Measurements from ENCODE around the gene HAVCR2. TPM values are rescaled to one million over a fixed set of nuclear protein-coding genes. Genes with fewer than 3 reads are reported as not detected.
A peak's percentile ranks its signal among the peaks of the same experiment; 100 is the strongest.

Gene HAVCR2
- total and polyA plus RNA-seq, 2 of the 13 experiments (the other 11 are each of a cell fraction or from before 2014, with no cell fraction given): 0.07 to 0.16 TPM

GRCh38 chr5:157059093-157059539 is 49.7 kb downstream of the HAVCR2 start, which contains the start of gene HAVCR1 (continued):
- TF ChIP-seq ZNF205 (CRISPR knock-in tag; IDR thresholded peaks at IDR 0.05): peak; percentile 53; the same call in 1 of the 2 replicates
- no peak for TF ChIP-seq ZNF607 (CRISPR knock-in tag; IDR thresholded peaks at IDR 0.05; ENCODE audit: borderline replicate concordance)
- no peak for TF ChIP-seq ZNF326 (CRISPR knock-in tag; IDR thresholded peaks at IDR 0.05; ENCODE audit: borderline replicate concordance)
- TF ChIP-seq SOX13 (IDR thresholded peaks at IDR 0.05): no peak
- TF ChIP-seq SOX13 (CRISPR knock-in tag; conservative IDR thresholded peaks at IDR 0.05 in 1 of 2, IDR thresholded peaks at IDR 0.05 in 1 of 2): peak in 1 of 2 experiments; percentile 20; a peak in 1 of 4 replicates
- no peak for TF ChIP-seq ZNF543 (CRISPR knock-in tag; IDR thresholded peaks at IDR 0.05)
- TF ChIP-seq ZNF136 (CRISPR knock-in tag; IDR thresholded peaks at IDR 0.05; ENCODE audit: low read depth): 0 out of 2 replicates have a peak, but pooled peaks have one; percentile 37
- TF ChIP-seq KDM1A (CRISPR knock-in tag; IDR thresholded peaks at IDR 0.05): peak; percentile 25; the same call in 1 of the 2 replicates
- TF ChIP-seq ZNF431 (CRISPR knock-in tag; IDR thresholded peaks at IDR 0.05; ENCODE audit: borderline replicate concordance, low read depth): no peak
- peak; percentile 38; the same call in 1 of the 2 replicates for TF ChIP-seq POGZ (CRISPR knock-in tag; IDR thresholded peaks at IDR 0.05)
- TF ChIP-seq ZNF460 (CRISPR knock-in tag; IDR thresholded peaks at IDR 0.05; ENCODE audit: borderline replicate concordance): 0 out of 2 replicates have a peak, but pooled peaks have one; percentile 20
- peak; percentile 65 for TF ChIP-seq SAP130 (CRISPR knock-in tag; IDR thresholded peaks at IDR 0.05; ENCODE audit: low read depth)
- no peak for TF ChIP-seq TOPORS (CRISPR knock-in tag; IDR thresholded peaks at IDR 0.05)
- peak; percentile 52; the same call in 1 of the 2 replicates for TF ChIP-seq PPARG (CRISPR knock-in tag; conservative IDR thresholded peaks at IDR 0.05)
- TF ChIP-seq HMGA1 (CRISPR knock-in tag; conservative IDR thresholded peaks at IDR 0.05): no peak
- peak; percentile 45; the same call in 1 of the 2 replicates for TF ChIP-seq ATF3 (CRISPR knock-in tag; IDR thresholded peaks at IDR 0.05)
- TF ChIP-seq ASH2L (IDR thresholded peaks at IDR 0.05; ENCODE audit: insufficient read length, low read depth, low read length): no peak
- TF ChIP-seq ARID5B (CRISPR knock-in tag; IDR thresholded peaks at IDR 0.05): peak; percentile 73
- no peak for TF ChIP-seq TEAD2 (CRISPR knock-in tag; IDR thresholded peaks at IDR 0.05)
- no peak for TF ChIP-seq RFX3 (CRISPR knock-in tag; IDR thresholded peaks at IDR 0.05)
- peak; percentile 38; the same call in 1 of the 2 replicates for TF ChIP-seq RXRB (CRISPR knock-in tag; IDR thresholded peaks at IDR 0.05; ENCODE audit: borderline replicate concordance)
- peak; percentile 90 for TF ChIP-seq ZNF24 (IDR thresholded peaks at IDR 0.05)
- TF ChIP-seq HMGXB4 (CRISPR knock-in tag; IDR thresholded peaks at IDR 0.05; ENCODE audit: borderline replicate concordance in 1 of 2, low read depth in 1 of 2): peak in 1 of 2 experiments; percentile 31; a peak in 2 of 4 replicates
- TF ChIP-seq NFE2L2 (IDR thresholded peaks at IDR 0.05; ENCODE audit: low read length): no peak
- TF ChIP-seq ARNTL (CRISPR knock-in tag; IDR thresholded peaks at IDR 0.05): peak; percentile 43; the same call in 1 of the 2 replicates
- peak; percentile 96 for TF ChIP-seq DRAP1 (CRISPR knock-in tag; IDR thresholded peaks at IDR 0.05)

All from HepG2 (cell line).